K562 (cell line): Measurements from ENCODE around the gene SLC5A5. TPM values are rescaled to one million over a fixed set of nuclear protein-coding genes. Genes with fewer than 3 reads are reported as not detected.

Source experiments
- CEBPG ChIP-seq, 3 experiments: fragments of 200-800 bp in 1 of 3; sonication (Bioruptor generic) in 1 of 3; sonication (generic) in 1 of 3; formaldehyde crosslinking in 1 of 3; IDR thresholded peaks in 2 of 3; conservative IDR thresholded peaks in 1 of 3; 2 replicates each; pipeline versions ENCODE4 v1.6.1 to v1.8.0; 2016 to 2022; ENCODE audit warnings: missing compliant biosample characterization in 2 of 3, missing genetic modification characterization in 2 of 3, mild to moderate bottlenecking in 1 of 3, missing genetic modification reagents in 1 of 3
- CHD4 ChIP-seq: fragments of 200-600 bp; sonication (generic); IDR thresholded peaks from 3 replicates; pipeline ENCODE4 v1.6.1; 2012; ENCODE audit warnings: low read depth, mild to moderate bottlenecking, mixed read lengths, low read length, inconsistent platforms; ENCODE audit not compliant: insufficient read depth, insufficient replicate concordance, poor library complexity, severe bottlenecking
- CREB3L1 ChIP-seq: fragments of 450-650 bp; IDR thresholded peaks from 2 replicates; pipeline ENCODE4 v1.6.1; 2014; ENCODE audit warnings: low read depth, mild to moderate bottlenecking, moderate library complexity, borderline replicate concordance
- EHMT2 ChIP-seq: fragments of 450-650 bp; IDR thresholded peaks from 2 replicates; pipeline ENCODE4 v1.6.1; 2018; ENCODE audit warnings: antibody characterized with exemption
- ELF1 ChIP-seq: fragments of 200-800 bp; sonication (Bioruptor generic); IDR thresholded peaks from 2 replicates; pipeline ENCODE4 v1.6.1; 2016; ENCODE audit warnings: missing genetic modification characterization, missing compliant biosample characterization
- GTF2F1 ChIP-seq: IDR thresholded peaks from 2 replicates; pipeline ENCODE4 v1.6.1; 2011; ENCODE audit warnings: low read depth, low read length, improper control_type of control experiment
- JUND ChIP-seq, 2 experiments: IDR thresholded peaks; 2 replicates in 1 of 2; 3 replicates in 1 of 2; pipeline ENCODE4 v1.6.1; 2011; ENCODE audit warnings: borderline replicate concordance in 2 of 2, low read depth in 2 of 2, low read length in 2 of 2, improper control_type of control experiment in 1 of 2, missing biosample characterization in 1 of 2, missing genetic modification characterization in 1 of 2, missing genetic modification reagents in 1 of 2
- SIN3A ChIP-seq, 2 experiments: fragments of 150-350 bp in 1 of 2; IDR thresholded peaks; 2 replicates each; pipeline ENCODE4 v1.6.1; 2011 to 2016; ENCODE audit warnings: borderline replicate concordance in 2 of 2, low read depth in 2 of 2, low read length in 2 of 2, mild to moderate bottlenecking in 2 of 2, moderate library complexity in 2 of 2; ENCODE audit not compliant: control insufficient read depth in 1 of 2
- SMAD4 ChIP-seq: fragments of 250-450 bp; sonication (Bioruptor Pico); conservative IDR thresholded peaks from 2 replicates; pipeline ENCODE4 v1.8.0; 2021; ENCODE audit warnings: inconsistent platforms, mild to moderate bottlenecking, moderate library complexity
- SP1 ChIP-seq: sonication (generic); formaldehyde crosslinking; IDR thresholded peaks from 2 replicates; pipeline ENCODE4 v1.8.1; 2022; ENCODE audit warnings: mild to moderate bottlenecking, missing genetic modification reagents
- TCF7 ChIP-seq: sonication (generic); IDR thresholded peaks from 2 replicates; pipeline ENCODE4 v1.6.1; 2016; ENCODE audit warnings: antibody characterized with exemption, borderline replicate concordance
- ZBTB17 ChIP-seq: fragments of 450-650 bp; formaldehyde crosslinking; IDR thresholded peaks from 2 replicates; pipeline ENCODE4 v1.4.0; 2020; ENCODE audit warnings: mild to moderate bottlenecking
- ZNF224 ChIP-seq: sonication (generic); formaldehyde crosslinking; IDR thresholded peaks from 2 replicates; pipeline ENCODE4 v1.8.0; 2022; ENCODE audit warnings: mild to moderate bottlenecking, missing genetic modification reagents
- polyA plus RNA-seq, 8 experiments: library from polyadenylated mRNA; depleted of rRNA in 4 of 8; stranded (reverse) in 5 of 8; unstranded in 3 of 8; fragments of >200 nt; fragmentation: Nextera tagmentation in 2 of 8; fragmentation: Illumina TruSeq in 1 of 8; extraction: Ambion mirVana in 2 of 8; extraction: Trizol in 1 of 8; gene quantifications; 2 replicates each; pipeline versions ENCODE4 v1.2.1 to v1.2.3, GENCODE V29; 2011 to 2014; ENCODE audit warnings: inconsistent platforms in 1 of 8, missing spikeins in 1 of 8
- total RNA-seq, 7 experiments: library from RNA; depleted of rRNA in 6 of 7; stranded (reverse); fragments of >200 nt in 6 of 7; fragmentation: Illumina TruSeq in 2 of 7; extraction: Trizol in 2 of 7; gene quantifications; 2 replicates each; pipeline versions ENCODE4 v1.2.1 to v1.2.3, GENCODE V29; 2011 to 2021; ENCODE audit warnings: low replicate concordance in 1 of 7
- TF ChIP-seq, protein P1 (sequence below), 2 experiments: fragments of 450-650 bp; conservative IDR thresholded peaks; 2 replicates each; pipeline ENCODE4 v1.6.1; 2017; ENCODE audit warnings: mild to moderate bottlenecking in 2 of 2, moderate library complexity in 2 of 2
- TF ChIP-seq, protein P2 (sequence below), 2 experiments: fragments of 450-650 bp in 1 of 2; IDR thresholded peaks; 2 replicates each; pipeline ENCODE4 v1.6.1; 2011 to 2017; ENCODE audit warnings: low read depth in 2 of 2, antibody characterized with exemption in 1 of 2, borderline replicate concordance in 1 of 2, low read length in 1 of 2, mild to moderate bottlenecking in 1 of 2, mixed read lengths in 1 of 2; ENCODE audit not compliant: control insufficient read depth in 1 of 2
- TF ChIP-seq, protein P3 (sequence below): fragments of 450-650 bp; formaldehyde crosslinking; conservative IDR thresholded peaks from 2 replicates; pipeline ENCODE4 v1.4.0; 2022; ENCODE audit warnings: mild to moderate bottlenecking, missing genetic modification characterization

Gene SLC5A5
- total and polyA plus RNA-seq, 9 of the 15 experiments (the other 6 are each of a cell fraction or from before 2014, with no cell fraction given): 0.10 to 0.73 (median 0.23) TPM

- no peak for TF ChIP-seq ELF1 (tag)
- no peak for TF ChIP-seq CHD4
- TF ChIP-seq CEBPG (CRISPR knock-in tag; IDR thresholded peaks at IDR 0.05): peak; percentile 28; the same call in 1 of the 2 replicates
- TF ChIP-seq CEBPG (tag; conservative IDR thresholded peaks at IDR 0.05 in 1 of 2, IDR thresholded peaks at IDR 0.05 in 1 of 2): no peak
- TF ChIP-seq, protein P1, sequence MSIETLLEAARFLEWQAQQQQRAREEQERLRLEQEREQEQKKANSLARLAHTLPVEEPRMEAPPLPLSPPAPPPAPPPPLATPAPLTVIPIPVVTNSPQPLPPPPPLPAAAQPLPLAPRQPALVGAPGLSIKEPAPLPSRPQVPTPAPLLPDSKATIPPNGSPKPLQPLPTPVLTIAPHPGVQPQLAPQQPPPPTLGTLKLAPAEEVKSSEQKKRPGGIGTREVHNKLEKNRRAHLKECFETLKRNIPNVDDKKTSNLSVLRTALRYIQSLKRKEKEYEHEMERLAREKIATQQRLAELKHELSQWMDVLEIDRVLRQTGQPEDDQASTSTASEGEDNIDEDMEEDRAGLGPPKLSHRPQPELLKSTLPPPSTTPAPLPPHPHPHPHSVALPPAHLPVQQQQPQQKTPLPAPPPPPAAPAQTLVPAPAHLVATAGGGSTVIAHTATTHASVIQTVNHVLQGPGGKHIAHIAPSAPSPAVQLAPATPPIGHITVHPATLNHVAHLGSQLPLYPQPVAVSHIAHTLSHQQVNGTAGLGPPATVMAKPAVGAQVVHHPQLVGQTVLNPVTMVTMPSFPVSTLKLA (conservative IDR thresholded peaks at IDR 0.05): peak; percentile 86 to 90
- peak; percentile 57 for TF ChIP-seq ZBTB17 (CRISPR knock-in tag)
- TF ChIP-seq, protein P2, sequence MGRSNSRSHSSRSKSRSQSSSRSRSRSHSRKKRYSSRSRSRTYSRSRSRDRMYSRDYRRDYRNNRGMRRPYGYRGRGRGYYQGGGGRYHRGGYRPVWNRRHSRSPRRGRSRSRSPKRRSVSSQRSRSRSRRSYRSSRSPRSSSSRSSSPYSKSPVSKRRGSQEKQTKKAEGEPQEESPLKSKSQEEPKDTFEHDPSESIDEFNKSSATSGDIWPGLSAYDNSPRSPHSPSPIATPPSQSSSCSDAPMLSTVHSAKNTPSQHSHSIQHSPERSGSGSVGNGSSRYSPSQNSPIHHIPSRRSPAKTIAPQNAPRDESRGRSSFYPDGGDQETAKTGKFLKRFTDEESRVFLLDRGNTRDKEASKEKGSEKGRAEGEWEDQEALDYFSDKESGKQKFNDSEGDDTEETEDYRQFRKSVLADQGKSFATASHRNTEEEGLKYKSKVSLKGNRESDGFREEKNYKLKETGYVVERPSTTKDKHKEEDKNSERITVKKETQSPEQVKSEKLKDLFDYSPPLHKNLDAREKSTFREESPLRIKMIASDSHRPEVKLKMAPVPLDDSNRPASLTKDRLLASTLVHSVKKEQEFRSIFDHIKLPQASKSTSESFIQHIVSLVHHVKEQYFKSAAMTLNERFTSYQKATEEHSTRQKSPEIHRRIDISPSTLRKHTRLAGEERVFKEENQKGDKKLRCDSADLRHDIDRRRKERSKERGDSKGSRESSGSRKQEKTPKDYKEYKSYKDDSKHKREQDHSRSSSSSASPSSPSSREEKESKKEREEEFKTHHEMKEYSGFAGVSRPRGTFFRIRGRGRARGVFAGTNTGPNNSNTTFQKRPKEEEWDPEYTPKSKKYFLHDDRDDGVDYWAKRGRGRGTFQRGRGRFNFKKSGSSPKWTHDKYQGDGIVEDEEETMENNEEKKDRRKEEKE (IDR thresholded peaks at IDR 0.05; ENCODE audit: borderline replicate concordance in 1 of 2, control insufficient read depth in 1 of 2, low read depth in 2 of 2, low read length in 1 of 2): no peak
- no peak for TF ChIP-seq GTF2F1
- peak; percentile 54; the same call in 1 of the 2 replicates for TF ChIP-seq SMAD4 (CRISPR knock-in tag)
- TF ChIP-seq SP1: peak; percentile 84
- TF ChIP-seq SIN3A (IDR thresholded peaks at IDR 0.05; ENCODE audit: borderline replicate concordance in 2 of 2, control insufficient read depth in 1 of 2, low read depth in 2 of 2, low read length in 2 of 2): peak; percentile 16 to 17; a peak in 1 of 4 replicates
- peak; percentile 68; the same call in 1 of the 2 replicates for TF ChIP-seq CREB3L1
- peak; percentile 17; the same call in 1 of the 2 replicates for TF ChIP-seq EHMT2
- TF ChIP-seq, protein P3, sequence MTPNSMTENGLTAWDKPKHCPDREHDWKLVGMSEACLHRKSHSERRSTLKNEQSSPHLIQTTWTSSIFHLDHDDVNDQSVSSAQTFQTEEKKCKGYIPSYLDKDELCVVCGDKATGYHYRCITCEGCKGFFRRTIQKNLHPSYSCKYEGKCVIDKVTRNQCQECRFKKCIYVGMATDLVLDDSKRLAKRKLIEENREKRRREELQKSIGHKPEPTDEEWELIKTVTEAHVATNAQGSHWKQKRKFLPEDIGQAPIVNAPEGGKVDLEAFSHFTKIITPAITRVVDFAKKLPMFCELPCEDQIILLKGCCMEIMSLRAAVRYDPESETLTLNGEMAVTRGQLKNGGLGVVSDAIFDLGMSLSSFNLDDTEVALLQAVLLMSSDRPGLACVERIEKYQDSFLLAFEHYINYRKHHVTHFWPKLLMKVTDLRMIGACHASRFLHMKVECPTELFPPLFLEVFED (CRISPR knock-in tag): peak; percentile 82
- peak; percentile 68; the same call in 1 of the 2 replicates for TF ChIP-seq ZNF224 (CRISPR knock-in tag)
- TF ChIP-seq TCF7: no peak
- no peak for TF ChIP-seq JUND (IDR thresholded peaks at IDR 0.05; ENCODE audit: borderline replicate concordance, low read depth, low read length)
- TF ChIP-seq JUND (tag; IDR thresholded peaks at IDR 0.05; ENCODE audit: borderline replicate concordance, low read depth, low read length): 0 out of 3 replicates have a peak, but pooled peaks have one; percentile 10
These were observed 29.7 kb upstream of the SLC5A5 start (continued) for GRCh38 chr19:17841810-17842662.
